Glutamatergic neuron (in vitro differentiated cells): ENCODE data around the gene RASGRP3. TPM values are rescaled to one million over a fixed set of nuclear protein-coding genes. Genes with fewer than 3 reads are reported as not detected.

Source experiments
- DNase-seq: peaks from one replicate; pipeline ENCODE4 v3.0.0; 2022
- H3K27ac Mint-ChIP-seq: one replicate; pipeline ENCODE4 v1.8.0; 2020; ENCODE audit warnings: mild to moderate bottlenecking, mixed read lengths, inconsistent platforms; ENCODE audit not compliant: unreplicated experiment
- H3K27me3 Mint-ChIP-seq: one replicate; pipeline ENCODE4 v1.8.0; 2020; ENCODE audit warnings: mild to moderate bottlenecking, moderate library complexity, mixed read lengths, inconsistent platforms; ENCODE audit not compliant: unreplicated experiment
- H3K36me3 Mint-ChIP-seq: one replicate; pipeline ENCODE4 v1.8.0; 2020; ENCODE audit warnings: mild to moderate bottlenecking, mixed read lengths, inconsistent platforms; ENCODE audit not compliant: unreplicated experiment
- H3K4me1 Mint-ChIP-seq: one replicate; pipeline ENCODE4 v1.8.0; 2020; ENCODE audit warnings: mild to moderate bottlenecking, low read depth, mixed read lengths, inconsistent platforms; ENCODE audit not compliant: unreplicated experiment
- H3K4me3 Mint-ChIP-seq: one replicate; pipeline ENCODE4 v1.8.0; 2020; ENCODE audit warnings: mild to moderate bottlenecking, mixed read lengths, inconsistent platforms; ENCODE audit not compliant: unreplicated experiment
- H3K9me3 Mint-ChIP-seq: one replicate; pipeline ENCODE4 v1.8.0; 2020; ENCODE audit warnings: mild to moderate bottlenecking, moderate library complexity, mixed read lengths, inconsistent platforms; ENCODE audit not compliant: unreplicated experiment
- total RNA-seq: library from RNA; stranded (reverse); fragmentation: NEBNext Ultra II Directional; extraction: Animal tissue kit (Norgen Biotek cat#: 25700); gene quantifications from one replicate; pipeline ENCODE4 v1.2.1, GENCODE V29; 2021; ENCODE audit not compliant: unreplicated experiment
- TF ChIP-seq, protein P1 (sequence below): fragments of 200-600 bp; sonication (generic); IDR thresholded peaks from one replicate; pipeline ENCODE4 v1.5.0; 2021; ENCODE audit not compliant: partially characterized antibody, unreplicated experiment

Gene RASGRP3
- total RNA-seq, 1 donor from 2014 or later, result not detected

DNA sequence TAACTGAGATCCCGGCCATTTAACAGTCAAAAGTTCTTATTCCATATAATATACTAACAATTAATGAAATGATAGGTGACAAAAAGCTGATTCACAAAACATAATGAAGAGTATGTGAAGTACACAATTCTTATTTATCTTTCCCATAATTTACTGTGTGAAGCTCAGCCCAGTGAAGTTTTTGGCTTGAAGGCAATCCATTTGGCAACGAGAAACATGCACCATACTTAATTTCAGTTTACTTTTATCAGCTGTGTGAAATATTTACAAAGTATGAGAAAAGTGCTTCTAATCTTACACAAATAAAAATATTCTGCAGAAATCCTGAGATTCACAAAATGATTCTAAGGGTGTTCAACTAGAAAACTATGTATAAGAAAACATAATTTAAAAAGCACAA, 110.3 kb downstream of the RASGRP3 start:
- TF ChIP-seq, protein P1, sequence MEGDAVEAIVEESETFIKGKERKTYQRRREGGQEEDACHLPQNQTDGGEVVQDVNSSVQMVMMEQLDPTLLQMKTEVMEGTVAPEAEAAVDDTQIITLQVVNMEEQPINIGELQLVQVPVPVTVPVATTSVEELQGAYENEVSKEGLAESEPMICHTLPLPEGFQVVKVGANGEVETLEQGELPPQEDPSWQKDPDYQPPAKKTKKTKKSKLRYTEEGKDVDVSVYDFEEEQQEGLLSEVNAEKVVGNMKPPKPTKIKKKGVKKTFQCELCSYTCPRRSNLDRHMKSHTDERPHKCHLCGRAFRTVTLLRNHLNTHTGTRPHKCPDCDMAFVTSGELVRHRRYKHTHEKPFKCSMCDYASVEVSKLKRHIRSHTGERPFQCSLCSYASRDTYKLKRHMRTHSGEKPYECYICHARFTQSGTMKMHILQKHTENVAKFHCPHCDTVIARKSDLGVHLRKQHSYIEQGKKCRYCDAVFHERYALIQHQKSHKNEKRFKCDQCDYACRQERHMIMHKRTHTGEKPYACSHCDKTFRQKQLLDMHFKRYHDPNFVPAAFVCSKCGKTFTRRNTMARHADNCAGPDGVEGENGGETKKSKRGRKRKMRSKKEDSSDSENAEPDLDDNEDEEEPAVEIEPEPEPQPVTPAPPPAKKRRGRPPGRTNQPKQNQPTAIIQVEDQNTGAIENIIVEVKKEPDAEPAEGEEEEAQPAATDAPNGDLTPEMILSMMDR, result no peak
- no peaks in the 10 kb centered on the region for H3K4me1 Mint-ChIP-seq
- no peak overlapping the region for H3K27ac Mint-ChIP-seq
- no peaks in the 10 kb centered on the region for H3K9me3 Mint-ChIP-seq
- H3K27me3 Mint-ChIP-seq, result peaks cover 5% of the 10 kb centered on the region
- no peak overlapping the region for H3K4me3 Mint-ChIP-seq
- no peak for DNase-seq
- no peaks in the 10 kb centered on the region for H3K36me3 Mint-ChIP-seq

DNA sequence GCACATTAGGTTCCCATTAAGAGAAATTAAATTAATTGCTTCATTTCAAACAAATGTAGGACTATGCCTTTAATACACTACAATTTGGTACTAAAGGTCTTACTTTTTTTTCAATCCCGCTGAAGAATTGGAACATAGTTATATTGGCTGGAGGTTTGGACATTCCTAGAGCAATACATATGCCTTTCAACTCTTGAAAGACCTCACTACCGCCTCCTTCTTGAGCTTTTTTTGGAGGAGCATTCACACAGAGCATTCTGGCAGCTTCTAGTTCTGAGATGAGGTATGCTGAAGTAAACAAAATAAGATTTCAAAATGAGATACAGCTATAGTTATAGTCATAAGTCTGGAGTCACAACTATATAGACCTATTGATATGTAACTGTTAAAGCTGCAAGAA, 111.8 kb downstream of the RASGRP3 start:
- TF ChIP-seq, protein P1, result no peak
- no peaks in the 10 kb centered on the region for H3K36me3 Mint-ChIP-seq
- no peaks in the 10 kb centered on the region for H3K4me1 Mint-ChIP-seq
- no peak overlapping the region for H3K4me3 Mint-ChIP-seq
- peaks cover 5% of the 10 kb centered on the region for H3K27me3 Mint-ChIP-seq
- no peak overlapping the region for H3K27ac Mint-ChIP-seq
- H3K9me3 Mint-ChIP-seq, result no peaks in the 10 kb centered on the region
- DNase-seq, result no peak

DNA sequence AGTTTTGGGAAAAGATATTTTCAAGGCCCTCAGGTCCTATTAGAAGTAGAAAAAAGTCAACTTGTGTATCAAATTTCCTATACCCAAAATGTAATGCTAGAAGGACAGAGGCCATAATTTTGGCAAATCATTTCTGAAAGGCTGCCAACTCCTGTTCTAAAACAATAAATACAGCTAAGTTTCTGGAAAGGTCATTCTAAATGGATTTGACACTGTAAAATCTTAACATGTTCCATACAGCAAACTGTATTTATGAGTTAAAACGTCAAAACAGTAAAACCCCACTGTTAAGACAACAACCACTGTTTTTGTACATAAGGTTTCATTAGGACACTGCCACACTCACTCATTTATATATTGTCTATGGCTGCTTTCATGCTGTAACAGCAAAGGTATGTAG, 113.0 kb downstream of the RASGRP3 start:
- H3K4me1 Mint-ChIP-seq, result no peaks in the 10 kb centered on the region
- H3K27me3 Mint-ChIP-seq, result peaks cover 5% of the 10 kb centered on the region
- H3K9me3 Mint-ChIP-seq, result no peaks in the 10 kb centered on the region
- H3K27ac Mint-ChIP-seq, result no peak overlapping the region
- H3K36me3 Mint-ChIP-seq, result no peaks in the 10 kb centered on the region
- TF ChIP-seq, protein P1, result no peak
- no peak for DNase-seq
- H3K4me3 Mint-ChIP-seq, result no peak overlapping the region

DNA sequence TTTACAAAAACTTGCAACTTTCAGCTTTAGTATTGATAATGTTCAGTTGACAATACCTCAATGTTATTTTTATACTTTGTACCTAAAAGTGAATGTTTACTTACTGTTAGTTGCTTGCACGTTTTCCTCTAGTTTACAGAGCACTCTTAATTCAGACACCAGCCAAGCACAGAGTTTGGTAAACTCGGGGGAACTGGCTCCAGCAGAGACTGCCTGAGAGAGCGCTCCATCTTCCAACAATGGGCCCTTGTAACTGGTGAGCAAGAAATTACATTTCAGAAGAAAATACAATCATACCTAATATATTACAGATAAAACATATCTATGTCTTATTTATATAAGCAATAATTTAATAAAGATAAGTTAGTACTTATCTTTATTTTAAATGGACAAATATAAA, 118.9 kb downstream of the RASGRP3 start:
- no peaks in the 10 kb centered on the region for H3K36me3 Mint-ChIP-seq
- no peak for DNase-seq
- H3K27me3 Mint-ChIP-seq, result peaks cover 6% of the 10 kb centered on the region
- no peak overlapping the region for H3K4me3 Mint-ChIP-seq
- TF ChIP-seq, protein P1, result no peak
- no peak overlapping the region for H3K27ac Mint-ChIP-seq
- H3K9me3 Mint-ChIP-seq, result peaks cover 10% of the 10 kb centered on the region
- peaks cover 9% of the 10 kb centered on the region for H3K4me1 Mint-ChIP-seq

GRCh38 chr2:33597026-33597425, 120.6 kb downstream of the RASGRP3 start:
- Mint-ChIP-seq H3K27ac (no peak overlapping the region), H3K4me1 (peaks cover 9% of the 10 kb centered on the region), H3K9me3 (peaks cover 10% of the 10 kb centered on the region), H3K4me3 (no peak overlapping the region), H3K36me3 (no peaks in the 10 kb centered on the region), H3K27me3 (peaks cover 6% of the 10 kb centered on the region)
- no peak for DNase-seq
- TF ChIP-seq, protein P1, result no peak
